ENCODE results near the gene GABRA4. TPM values are rescaled to one million over a fixed set of nuclear protein-coding genes. Genes with fewer than 3 reads are reported as not detected.

GABRA4 gene
- total and polyA plus RNA-seq, 7 donors: 0.09 to 0.36 (median 0.21) TPM; not detected in 3

Other genes with a start within 250 kb of the GABRA4 start
- gene COX7B2, start 84.3 kb downstream of the GABRA4 start, total RNA-seq: not detected
- gene COX7B2, start 84.3 kb downstream of the GABRA4 start, polyA plus RNA-seq: not detected
- 1 to 10 TPM in 1 of 4 donors, under 1 TPM in 3; 0.36 to 1.7 (median 0.65) TPM for gene GABRB1, start 38.0 kb upstream of the GABRA4 start, total RNA-seq
- under 1 TPM in 1 of 3 donors, not detected in 2; 0.22 TPM for gene GABRB1, start 38.0 kb upstream of the GABRA4 start, polyA plus RNA-seq